Measurements from ENCODE around the gene DNAJB8.

DNAJB8 gene

DNA sequence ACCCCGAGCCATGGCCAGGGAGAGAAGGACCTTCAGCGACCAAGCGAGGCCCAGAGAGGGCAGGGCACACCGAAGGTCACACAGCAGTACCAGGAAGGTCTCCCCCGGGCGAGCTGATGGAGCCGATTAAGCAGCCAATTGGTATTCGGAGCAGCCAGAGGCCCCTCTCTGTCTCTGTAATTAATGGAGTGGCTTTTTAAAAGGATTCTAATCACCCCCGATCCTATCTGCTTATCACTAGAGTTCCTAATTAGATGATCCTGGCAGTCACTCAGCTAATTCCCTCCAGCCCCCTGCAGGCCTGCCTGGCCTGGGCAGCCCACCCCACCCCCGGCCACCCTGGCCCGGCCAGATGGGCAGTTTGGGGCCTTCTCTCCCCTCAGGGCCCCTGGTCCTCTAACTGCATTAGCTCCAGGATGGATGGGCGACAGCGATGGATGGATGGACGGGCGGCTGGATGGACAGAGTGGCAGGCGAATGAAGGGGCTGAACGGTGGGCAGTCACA, 1.6 kb upstream of the DNAJB8 start:
- peaks cover 7% of the 10 kb centered on the region for H3K27me3 ChIP-seq (ENCODE audit: insufficient read depth, low read length, poor library complexity)
- no peak overlapping the region for H3K4me3 ChIP-seq (ENCODE audit: low read depth in 1 of 2, low read length in 2 of 2)
- no peak overlapping the region for H3K27ac ChIP-seq (ENCODE audit: low read length)
- H3K9ac ChIP-seq (ENCODE audit: low read depth, low read length): no peak overlapping the region
- DNase-seq: no peak
- no peaks in the 10 kb centered on the region for H3K36me3 ChIP-seq (ENCODE audit: insufficient read depth, low read length)
- no peak for TF ChIP-seq EZH2 (IDR thresholded peaks at IDR 0.05; ENCODE audit: borderline replicate concordance, low read depth, low read length, severe bottlenecking)
- TF ChIP-seq, protein P1, sequence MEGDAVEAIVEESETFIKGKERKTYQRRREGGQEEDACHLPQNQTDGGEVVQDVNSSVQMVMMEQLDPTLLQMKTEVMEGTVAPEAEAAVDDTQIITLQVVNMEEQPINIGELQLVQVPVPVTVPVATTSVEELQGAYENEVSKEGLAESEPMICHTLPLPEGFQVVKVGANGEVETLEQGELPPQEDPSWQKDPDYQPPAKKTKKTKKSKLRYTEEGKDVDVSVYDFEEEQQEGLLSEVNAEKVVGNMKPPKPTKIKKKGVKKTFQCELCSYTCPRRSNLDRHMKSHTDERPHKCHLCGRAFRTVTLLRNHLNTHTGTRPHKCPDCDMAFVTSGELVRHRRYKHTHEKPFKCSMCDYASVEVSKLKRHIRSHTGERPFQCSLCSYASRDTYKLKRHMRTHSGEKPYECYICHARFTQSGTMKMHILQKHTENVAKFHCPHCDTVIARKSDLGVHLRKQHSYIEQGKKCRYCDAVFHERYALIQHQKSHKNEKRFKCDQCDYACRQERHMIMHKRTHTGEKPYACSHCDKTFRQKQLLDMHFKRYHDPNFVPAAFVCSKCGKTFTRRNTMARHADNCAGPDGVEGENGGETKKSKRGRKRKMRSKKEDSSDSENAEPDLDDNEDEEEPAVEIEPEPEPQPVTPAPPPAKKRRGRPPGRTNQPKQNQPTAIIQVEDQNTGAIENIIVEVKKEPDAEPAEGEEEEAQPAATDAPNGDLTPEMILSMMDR (IDR thresholded peaks at IDR 0.05; ENCODE audit: borderline replicate concordance, extremely low read depth, low read length, poor library complexity, severe bottlenecking): no peak
- no peaks in the 10 kb centered on the region for H3K4me1 ChIP-seq (ENCODE audit: insufficient read depth, low read length)
- no peak overlapping the region for H3K4me2 ChIP-seq (ENCODE audit: insufficient read depth, low read length)
- no peak overlapping the region for H2AFZ ChIP-seq (ENCODE audit: low read depth, low read length)
- no peak for ATAC-seq (ENCODE audit: insufficient read depth, low read depth)
- H4K20me1 ChIP-seq (ENCODE audit: insufficient read depth, low read length): peaks cover 8% of the 10 kb centered on the region; the same call in 1 of the 2 replicates
- H3K79me2 ChIP-seq (ENCODE audit: insufficient read depth, low read length): no peaks in the 10 kb centered on the region
- no peaks in the 10 kb centered on the region for H3K9me3 ChIP-seq (ENCODE audit: insufficient read depth, low read length, severe bottlenecking)

DNA sequence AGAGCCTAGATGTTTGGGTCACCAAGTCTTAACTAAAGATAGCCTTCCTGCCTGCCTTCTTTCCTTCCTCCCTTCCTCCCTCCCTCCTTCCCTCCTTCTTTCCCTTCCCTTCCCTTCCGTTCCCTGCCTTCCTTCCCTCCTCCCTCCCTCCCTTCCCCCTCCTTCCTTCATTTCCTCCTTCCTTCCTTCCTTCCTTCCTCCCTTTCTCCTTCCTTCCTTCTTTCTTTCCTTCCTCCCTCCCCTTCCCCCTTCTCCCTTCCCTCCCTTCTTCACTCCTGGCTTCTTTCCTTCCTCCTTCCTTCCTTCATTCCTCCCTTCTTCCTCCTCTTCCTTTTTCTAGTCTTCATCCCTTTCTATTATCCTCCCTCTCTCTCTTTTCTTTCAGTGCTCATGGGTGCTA, 2.0 kb downstream of the DNAJB8 start:
- H3K36me3 ChIP-seq (ENCODE audit: insufficient read depth, low read length): no peaks in the 10 kb centered on the region
- peaks cover 3% of the 10 kb centered on the region for H3K27me3 ChIP-seq (ENCODE audit: insufficient read depth, low read length, poor library complexity)
- H3K79me2 ChIP-seq (ENCODE audit: insufficient read depth, low read length): no peaks in the 10 kb centered on the region
- no peak for ATAC-seq (ENCODE audit: insufficient read depth, low read depth)
- H3K4me1 ChIP-seq (ENCODE audit: insufficient read depth, low read length): no peaks in the 10 kb centered on the region
- no peak overlapping the region for H3K9ac ChIP-seq (ENCODE audit: low read depth, low read length)
- H3K4me3 ChIP-seq (ENCODE audit: low read depth in 1 of 2, low read length in 2 of 2): no peak overlapping the region
- H3K9me3 ChIP-seq (ENCODE audit: insufficient read depth, low read length, severe bottlenecking): no peaks in the 10 kb centered on the region
- TF ChIP-seq, protein P1 (IDR thresholded peaks at IDR 0.05; ENCODE audit: borderline replicate concordance, extremely low read depth, low read length, poor library complexity, severe bottlenecking): no peak
- no peak for TF ChIP-seq EZH2 (IDR thresholded peaks at IDR 0.05; ENCODE audit: borderline replicate concordance, low read depth, low read length, severe bottlenecking)
- no peak overlapping the region for H3K4me2 ChIP-seq (ENCODE audit: insufficient read depth, low read length)
- DNase-seq: no peak
- no peak overlapping the region for H2AFZ ChIP-seq (ENCODE audit: low read depth, low read length)
- peaks cover 8% of the 10 kb centered on the region; the same call in 1 of the 2 replicates for H4K20me1 ChIP-seq (ENCODE audit: insufficient read depth, low read length)
- H3K27ac ChIP-seq (ENCODE audit: low read length): no peak overlapping the region

DNA sequence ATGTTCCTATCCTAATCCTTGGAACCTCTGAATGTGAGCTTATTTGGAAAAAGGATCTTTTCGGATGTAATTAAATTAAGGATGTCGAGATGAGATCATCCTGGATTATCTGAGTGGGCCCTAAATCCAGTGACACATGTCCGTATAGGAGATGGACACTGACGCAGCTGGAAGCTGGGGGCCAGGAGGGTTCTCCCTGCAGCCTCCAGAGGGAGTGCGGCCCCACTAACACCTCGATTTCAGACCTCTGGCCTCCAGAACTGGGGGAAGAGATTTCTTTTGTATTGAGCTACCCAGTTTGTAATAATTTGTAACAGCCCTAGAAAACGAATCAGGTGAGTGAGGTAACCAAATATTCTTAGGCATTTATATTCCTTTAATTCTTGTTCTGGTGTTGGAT, 2.5 kb downstream of the DNAJB8 start:
- Histone ChIP-seq H3K27ac (ENCODE audit: low read length) (no peak overlapping the region), H3K4me2 (ENCODE audit: insufficient read depth, low read length) (no peak overlapping the region), H3K36me3 (ENCODE audit: insufficient read depth, low read length) (no peaks in the 10 kb centered on the region), H4K20me1 (ENCODE audit: insufficient read depth, low read length) (peaks cover 8% of the 10 kb centered on the region; the same call in 1 of the 2 replicates), H3K9ac (ENCODE audit: low read depth, low read length) (no peak overlapping the region), H3K4me1 (ENCODE audit: insufficient read depth, low read length) (no peaks in the 10 kb centered on the region), H3K4me3 (ENCODE audit: low read depth in 1 of 2, low read length in 2 of 2) (no peak overlapping the region), H2AFZ (ENCODE audit: low read depth, low read length) (no peak overlapping the region), H3K27me3 (ENCODE audit: insufficient read depth, low read length, poor library complexity) (peaks cover 3% of the 10 kb centered on the region), H3K9me3 (ENCODE audit: insufficient read depth, low read length, severe bottlenecking) (no peaks in the 10 kb centered on the region), H3K79me2 (ENCODE audit: insufficient read depth, low read length) (no peaks in the 10 kb centered on the region)
- no peak for TF ChIP-seq EZH2 (IDR thresholded peaks at IDR 0.05; ENCODE audit: borderline replicate concordance, low read depth, low read length, severe bottlenecking)
- TF ChIP-seq, protein P1 (IDR thresholded peaks at IDR 0.05; ENCODE audit: borderline replicate concordance, extremely low read depth, low read length, poor library complexity, severe bottlenecking): no peak
- DNase-seq (no peak), ATAC-seq (ENCODE audit: insufficient read depth, low read depth) (no peak)

All from DND-41 (cell line).